Liver (tissue), 3 donors: ENCODE data around the gene TTC3.

Source experiments
- EGR1 ChIP-seq, 2 donors: IDR thresholded peaks; 2 replicates each; pipeline ENCODE4 v1.6.1; 2016 to 2018; ENCODE audit warnings: antibody characterized with exemption in 2 of 2, low read depth in 2 of 2
- FOXA1 ChIP-seq: IDR thresholded peaks from 2 replicates; pipeline ENCODE4 v1.6.1; 2016; ENCODE audit warnings: antibody characterized with exemption
- GABPA ChIP-seq, 2 donors: IDR thresholded peaks in 1 of 2; conservative IDR thresholded peaks in 1 of 2; 2 replicates each; pipeline ENCODE4 v1.6.1; 2016; ENCODE audit warnings: antibody characterized with exemption in 2 of 2, mild to moderate bottlenecking in 1 of 2, moderate library complexity in 1 of 2
- JUND ChIP-seq, 2 donors: IDR thresholded peaks; 2 replicates each; pipeline ENCODE4 v1.6.1; 2016; ENCODE audit warnings: antibody characterized with exemption in 2 of 2
- RAD21 ChIP-seq, 2 donors: IDR thresholded peaks; 2 replicates each; pipeline ENCODE4 v1.6.1; 2016; ENCODE audit warnings: antibody characterized with exemption in 2 of 2, mild to moderate bottlenecking in 2 of 2
- SP1 ChIP-seq: IDR thresholded peaks from 2 replicates; pipeline ENCODE4 v1.6.1; 2018; ENCODE audit warnings: antibody characterized with exemption, mild to moderate bottlenecking
- TAF1 ChIP-seq: conservative IDR thresholded peaks from 2 replicates; pipeline ENCODE4 v1.6.1; 2016; ENCODE audit warnings: antibody characterized with exemption, mild to moderate bottlenecking
- YY1 ChIP-seq: IDR thresholded peaks from 2 replicates; pipeline ENCODE4 v1.6.1; 2016; ENCODE audit warnings: antibody characterized with exemption, mild to moderate bottlenecking
- TF ChIP-seq, protein P1 (sequence below): fragments of 150-350 bp; IDR thresholded peaks from 2 replicates; pipeline ENCODE4 v1.5.1; 2017; ENCODE audit warnings: improper control_type of control experiment, low read depth, low read length; ENCODE audit not compliant: missing input control
- TF ChIP-seq, protein P2 (sequence below): IDR thresholded peaks from 2 replicates; pipeline ENCODE4 v1.6.1; 2016; ENCODE audit warnings: antibody characterized with exemption
- TF ChIP-seq, protein P3 (sequence below): IDR thresholded peaks from 2 replicates; pipeline ENCODE4 v1.6.1; 2016; ENCODE audit warnings: antibody characterized with exemption
- TF ChIP-seq, protein P4 (sequence below): IDR thresholded peaks from 2 replicates; pipeline ENCODE4 v1.6.1; 2016; ENCODE audit warnings: antibody characterized with exemption
- TF ChIP-seq, protein P5 (sequence below): IDR thresholded peaks from 2 replicates; pipeline ENCODE4 v1.6.1; 2016; ENCODE audit warnings: antibody characterized with exemption, mild to moderate bottlenecking
- donor health status: healthy.
- donor health status: healthy.

DNA sequence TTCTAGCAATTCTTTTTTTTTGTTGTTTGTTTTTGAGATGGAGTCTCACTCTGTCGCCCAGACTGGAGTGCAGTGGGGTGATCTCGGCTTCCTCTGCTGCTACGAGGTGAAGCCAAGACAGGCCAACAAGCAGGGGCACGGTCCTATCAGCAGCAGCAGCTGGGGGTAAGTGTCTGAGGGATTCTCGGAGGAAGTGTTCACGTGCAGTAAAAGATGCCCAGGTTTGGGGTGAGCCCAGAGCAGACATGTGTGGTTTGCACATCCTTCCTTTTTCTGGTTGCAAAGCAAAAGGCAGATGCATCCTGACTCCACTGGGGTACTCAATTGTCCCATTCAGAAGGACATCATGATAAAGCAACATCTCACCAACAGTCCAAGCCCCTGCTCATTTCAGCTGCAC, 27.9 kb upstream of the TTC3 start:
- TF ChIP-seq, protein P1, sequence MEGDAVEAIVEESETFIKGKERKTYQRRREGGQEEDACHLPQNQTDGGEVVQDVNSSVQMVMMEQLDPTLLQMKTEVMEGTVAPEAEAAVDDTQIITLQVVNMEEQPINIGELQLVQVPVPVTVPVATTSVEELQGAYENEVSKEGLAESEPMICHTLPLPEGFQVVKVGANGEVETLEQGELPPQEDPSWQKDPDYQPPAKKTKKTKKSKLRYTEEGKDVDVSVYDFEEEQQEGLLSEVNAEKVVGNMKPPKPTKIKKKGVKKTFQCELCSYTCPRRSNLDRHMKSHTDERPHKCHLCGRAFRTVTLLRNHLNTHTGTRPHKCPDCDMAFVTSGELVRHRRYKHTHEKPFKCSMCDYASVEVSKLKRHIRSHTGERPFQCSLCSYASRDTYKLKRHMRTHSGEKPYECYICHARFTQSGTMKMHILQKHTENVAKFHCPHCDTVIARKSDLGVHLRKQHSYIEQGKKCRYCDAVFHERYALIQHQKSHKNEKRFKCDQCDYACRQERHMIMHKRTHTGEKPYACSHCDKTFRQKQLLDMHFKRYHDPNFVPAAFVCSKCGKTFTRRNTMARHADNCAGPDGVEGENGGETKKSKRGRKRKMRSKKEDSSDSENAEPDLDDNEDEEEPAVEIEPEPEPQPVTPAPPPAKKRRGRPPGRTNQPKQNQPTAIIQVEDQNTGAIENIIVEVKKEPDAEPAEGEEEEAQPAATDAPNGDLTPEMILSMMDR, result no peak
- TF ChIP-seq TAF1 (no peak), GABPA (IDR thresholded peaks at IDR 0.05 in 1 of 2, conservative IDR thresholded peaks at IDR 0.05 in 1 of 2) (no peak), EGR1 (IDR thresholded peaks at IDR 0.05; ENCODE audit: low read depth in 2 of 2) (no peak), YY1 (no peak), JUND (IDR thresholded peaks at IDR 0.05) (no peak), RAD21 (IDR thresholded peaks at IDR 0.05) (no peak), FOXA1 (no peak), SP1 (no peak)
- TF ChIP-seq, protein P2, sequence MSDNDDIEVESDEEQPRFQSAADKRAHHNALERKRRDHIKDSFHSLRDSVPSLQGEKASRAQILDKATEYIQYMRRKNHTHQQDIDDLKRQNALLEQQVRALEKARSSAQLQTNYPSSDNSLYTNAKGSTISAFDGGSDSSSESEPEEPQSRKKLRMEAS, result no peak
- TF ChIP-seq, protein P3, sequence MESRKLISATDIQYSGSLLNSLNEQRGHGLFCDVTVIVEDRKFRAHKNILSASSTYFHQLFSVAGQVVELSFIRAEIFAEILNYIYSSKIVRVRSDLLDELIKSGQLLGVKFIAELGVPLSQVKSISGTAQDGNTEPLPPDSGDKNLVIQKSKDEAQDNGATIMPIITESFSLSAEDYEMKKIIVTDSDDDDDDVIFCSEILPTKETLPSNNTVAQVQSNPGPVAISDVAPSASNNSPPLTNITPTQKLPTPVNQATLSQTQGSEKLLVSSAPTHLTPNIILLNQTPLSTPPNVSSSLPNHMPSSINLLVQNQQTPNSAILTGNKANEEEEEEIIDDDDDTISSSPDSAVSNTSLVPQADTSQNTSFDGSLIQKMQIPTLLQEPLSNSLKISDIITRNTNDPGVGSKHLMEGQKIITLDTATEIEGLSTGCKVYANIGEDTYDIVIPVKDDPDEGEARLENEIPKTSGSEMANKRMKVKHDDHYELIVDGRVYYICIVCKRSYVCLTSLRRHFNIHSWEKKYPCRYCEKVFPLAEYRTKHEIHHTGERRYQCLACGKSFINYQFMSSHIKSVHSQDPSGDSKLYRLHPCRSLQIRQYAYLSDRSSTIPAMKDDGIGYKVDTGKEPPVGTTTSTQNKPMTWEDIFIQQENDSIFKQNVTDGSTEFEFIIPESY, result no peak
- TF ChIP-seq, protein P4, sequence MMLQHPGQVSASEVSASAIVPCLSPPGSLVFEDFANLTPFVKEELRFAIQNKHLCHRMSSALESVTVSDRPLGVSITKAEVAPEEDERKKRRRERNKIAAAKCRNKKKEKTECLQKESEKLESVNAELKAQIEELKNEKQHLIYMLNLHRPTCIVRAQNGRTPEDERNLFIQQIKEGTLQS, result no peak
- TF ChIP-seq, protein P5, sequence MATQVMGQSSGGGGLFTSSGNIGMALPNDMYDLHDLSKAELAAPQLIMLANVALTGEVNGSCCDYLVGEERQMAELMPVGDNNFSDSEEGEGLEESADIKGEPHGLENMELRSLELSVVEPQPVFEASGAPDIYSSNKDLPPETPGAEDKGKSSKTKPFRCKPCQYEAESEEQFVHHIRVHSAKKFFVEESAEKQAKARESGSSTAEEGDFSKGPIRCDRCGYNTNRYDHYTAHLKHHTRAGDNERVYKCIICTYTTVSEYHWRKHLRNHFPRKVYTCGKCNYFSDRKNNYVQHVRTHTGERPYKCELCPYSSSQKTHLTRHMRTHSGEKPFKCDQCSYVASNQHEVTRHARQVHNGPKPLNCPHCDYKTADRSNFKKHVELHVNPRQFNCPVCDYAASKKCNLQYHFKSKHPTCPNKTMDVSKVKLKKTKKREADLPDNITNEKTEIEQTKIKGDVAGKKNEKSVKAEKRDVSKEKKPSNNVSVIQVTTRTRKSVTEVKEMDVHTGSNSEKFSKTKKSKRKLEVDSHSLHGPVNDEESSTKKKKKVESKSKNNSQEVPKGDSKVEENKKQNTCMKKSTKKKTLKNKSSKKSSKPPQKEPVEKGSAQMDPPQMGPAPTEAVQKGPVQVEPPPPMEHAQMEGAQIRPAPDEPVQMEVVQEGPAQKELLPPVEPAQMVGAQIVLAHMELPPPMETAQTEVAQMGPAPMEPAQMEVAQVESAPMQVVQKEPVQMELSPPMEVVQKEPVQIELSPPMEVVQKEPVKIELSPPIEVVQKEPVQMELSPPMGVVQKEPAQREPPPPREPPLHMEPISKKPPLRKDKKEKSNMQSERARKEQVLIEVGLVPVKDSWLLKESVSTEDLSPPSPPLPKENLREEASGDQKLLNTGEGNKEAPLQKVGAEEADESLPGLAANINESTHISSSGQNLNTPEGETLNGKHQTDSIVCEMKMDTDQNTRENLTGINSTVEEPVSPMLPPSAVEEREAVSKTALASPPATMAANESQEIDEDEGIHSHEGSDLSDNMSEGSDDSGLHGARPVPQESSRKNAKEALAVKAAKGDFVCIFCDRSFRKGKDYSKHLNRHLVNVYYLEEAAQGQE, result no peak
